HT-29 (cell line): ENCODE measurements around the gene ROCK2. TPM values are rescaled to one million over a fixed set of nuclear protein-coding genes. Genes with fewer than 3 reads are reported as not detected.

Experiments used
- DNase-seq: peaks from one replicate; pipeline ENCODE4 v3.0.0-alpha.2; 2015; ENCODE audit warnings: low spot score
- total RNA-seq: library from RNA; depleted of rRNA; stranded (reverse); fragments of >200 nt; shearing (Covaris generic); gene quantifications from 2 replicates; pipeline ENCODE4 v1.2.3, GENCODE V29; 2014

The ROCK2 gene
- total RNA-seq, 1 experiment from 2014 or later: 39.4 TPM

DNA sequence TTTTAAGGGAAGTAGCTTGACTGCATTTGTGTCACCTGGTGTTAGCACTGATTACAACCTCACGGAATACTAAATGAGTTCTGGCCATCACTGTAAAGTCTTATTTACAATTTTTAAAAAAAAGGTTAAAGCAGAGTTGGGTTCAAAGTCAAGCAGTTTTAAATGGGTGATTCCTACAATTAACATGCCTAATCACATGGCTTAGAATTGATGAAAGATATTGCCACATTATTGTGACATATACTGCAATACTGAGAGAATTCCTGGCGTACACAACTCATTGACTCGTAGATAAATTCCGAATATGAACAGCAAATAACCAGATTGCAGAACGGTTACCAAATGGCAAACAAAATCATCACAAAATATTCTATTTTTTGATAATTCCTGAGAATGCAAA, 34.2 kb downstream of the ROCK2 start:
- no peak for DNase-seq

- DNase-seq: no peak
Measured at GRCh38 chr2:11309706-11310105, 34.7 kb downstream of the ROCK2 start.

DNA sequence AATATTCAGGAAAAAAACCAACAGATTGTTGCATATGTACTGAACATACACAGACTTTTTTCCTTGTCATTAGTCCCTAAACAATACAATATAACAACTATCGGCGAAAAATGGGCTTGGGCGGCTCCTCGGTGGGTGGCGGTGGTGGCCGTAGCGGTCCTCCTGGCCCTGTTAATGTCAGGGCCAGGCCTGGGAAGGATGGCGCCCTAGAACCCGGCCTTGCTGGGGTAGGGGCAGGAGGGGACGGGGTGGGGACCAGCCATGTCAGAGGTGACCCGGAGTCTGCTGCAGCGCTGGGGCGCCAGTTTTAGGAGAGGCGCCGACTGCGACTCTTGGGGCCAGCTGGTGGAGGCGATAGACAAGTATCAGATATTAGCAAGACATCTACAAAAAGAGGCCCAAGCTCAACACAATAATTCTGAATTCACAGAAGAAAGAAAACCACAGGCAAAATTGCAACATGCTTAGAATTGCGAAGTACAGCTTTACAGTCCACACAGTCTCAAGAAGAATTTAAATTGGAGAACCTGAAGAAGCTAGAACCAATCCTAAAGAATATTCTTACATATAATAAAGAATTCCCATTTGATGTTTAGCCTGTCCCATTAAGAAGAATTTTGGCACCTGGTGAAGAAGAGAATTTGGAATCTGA, 36.5 kb downstream of the ROCK2 start:
- no peak for DNase-seq

DNA sequence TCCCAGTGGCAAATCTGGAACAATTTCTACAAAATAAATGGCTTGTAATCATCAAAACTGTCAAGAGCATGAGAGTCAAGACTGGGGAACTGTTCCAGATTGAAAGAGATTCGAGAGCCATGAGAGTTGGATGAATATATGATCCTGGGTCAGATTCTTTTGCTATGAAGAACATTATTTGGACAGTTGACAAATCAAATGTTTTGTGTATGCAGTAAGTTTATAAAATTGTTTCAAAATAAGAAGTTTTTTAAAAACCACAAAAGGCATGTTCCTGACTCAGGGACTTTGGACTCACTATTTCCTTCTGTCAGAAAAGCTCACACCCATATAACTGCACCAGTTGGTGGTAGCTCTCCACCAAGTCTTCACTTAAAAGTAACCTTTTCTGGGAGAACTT, 38.5 kb downstream of the ROCK2 start:
- DNase-seq: no peak

DNA sequence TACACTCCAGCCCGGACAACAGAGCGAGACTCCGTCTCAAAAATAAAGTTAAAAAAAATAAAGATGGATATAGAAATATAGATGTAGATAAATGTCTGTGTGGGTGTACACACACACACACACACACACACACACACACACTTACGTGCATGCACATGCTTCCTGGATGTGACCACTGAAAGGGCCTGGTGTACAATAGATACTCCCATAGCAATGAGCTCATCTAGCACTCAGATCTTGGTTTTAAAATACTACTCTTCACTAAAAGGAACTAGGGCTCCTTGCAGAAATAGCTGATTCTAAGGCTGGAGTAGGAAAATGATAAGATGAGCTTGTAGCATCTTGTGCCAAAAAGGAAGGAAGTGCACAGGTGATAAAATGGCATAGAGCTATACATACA, 39.1 kb downstream of the ROCK2 start:
- no peak for DNase-seq

DNA sequence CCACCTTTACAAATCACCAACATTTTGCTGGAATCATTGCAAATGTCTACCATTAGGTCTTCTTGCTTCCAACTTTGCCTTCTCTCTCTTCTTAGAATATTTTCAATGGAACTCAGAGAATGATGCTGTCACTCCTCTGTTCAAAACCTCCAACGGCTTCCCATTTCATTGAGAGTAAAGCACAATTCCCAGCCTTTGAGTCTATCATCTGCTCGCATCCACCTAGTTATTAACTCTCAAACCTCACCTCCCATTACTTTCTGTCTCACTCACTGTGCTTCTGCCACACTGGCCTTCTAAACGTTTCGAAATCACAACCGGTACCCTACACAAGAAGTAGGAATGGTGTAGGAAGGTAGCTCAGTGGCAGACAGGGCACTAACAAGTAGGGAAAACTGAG, 40.0 kb downstream of the ROCK2 start:
- no peak for DNase-seq

- no peak for DNase-seq
Measured at GRCh38 chr2:11303290-11304013, 41.0 kb downstream of the ROCK2 start.

DNA sequence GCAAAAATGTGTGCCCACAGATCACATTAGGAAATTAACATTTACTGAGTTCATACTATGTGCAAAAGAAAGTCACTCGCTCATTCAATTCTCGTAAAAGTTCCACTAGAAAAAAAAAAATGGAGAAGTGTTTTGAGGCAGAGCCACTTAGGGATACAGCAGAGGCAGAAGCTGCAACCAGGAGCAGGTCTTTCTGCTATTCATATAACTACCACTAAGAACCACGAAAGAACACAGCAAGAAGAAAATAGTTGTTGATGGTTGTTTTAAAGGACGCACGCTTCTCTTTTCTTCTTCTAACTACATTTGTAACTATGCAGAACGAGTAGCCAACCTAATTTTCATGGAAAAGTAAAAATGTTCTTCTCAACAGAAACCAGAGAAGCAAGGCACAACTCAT, 45.0 kb downstream of the ROCK2 start:
- DNase-seq: no peak

- no peak for DNase-seq
Measured at GRCh38 chr2:11298592-11298991, 45.8 kb downstream of the ROCK2 start.

DNA sequence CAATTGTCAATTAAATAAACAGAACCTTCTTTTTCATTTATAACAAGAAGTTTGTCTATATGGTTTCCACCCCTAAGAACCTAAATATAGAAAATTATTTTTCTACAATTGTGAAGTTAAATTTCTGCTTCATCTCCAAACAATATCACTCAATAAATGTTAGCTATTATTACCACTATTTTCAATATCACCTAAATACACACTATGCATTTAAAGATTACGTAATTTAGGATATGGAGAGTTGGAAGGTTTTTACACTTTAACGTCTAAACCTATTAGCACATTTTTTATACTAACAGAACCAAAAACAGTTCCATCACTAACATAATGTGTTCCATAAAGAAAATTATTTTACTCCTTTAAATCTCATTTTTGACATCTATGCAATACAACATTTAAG, 48.0 kb downstream of the ROCK2 start:
- no peak for DNase-seq

DNA sequence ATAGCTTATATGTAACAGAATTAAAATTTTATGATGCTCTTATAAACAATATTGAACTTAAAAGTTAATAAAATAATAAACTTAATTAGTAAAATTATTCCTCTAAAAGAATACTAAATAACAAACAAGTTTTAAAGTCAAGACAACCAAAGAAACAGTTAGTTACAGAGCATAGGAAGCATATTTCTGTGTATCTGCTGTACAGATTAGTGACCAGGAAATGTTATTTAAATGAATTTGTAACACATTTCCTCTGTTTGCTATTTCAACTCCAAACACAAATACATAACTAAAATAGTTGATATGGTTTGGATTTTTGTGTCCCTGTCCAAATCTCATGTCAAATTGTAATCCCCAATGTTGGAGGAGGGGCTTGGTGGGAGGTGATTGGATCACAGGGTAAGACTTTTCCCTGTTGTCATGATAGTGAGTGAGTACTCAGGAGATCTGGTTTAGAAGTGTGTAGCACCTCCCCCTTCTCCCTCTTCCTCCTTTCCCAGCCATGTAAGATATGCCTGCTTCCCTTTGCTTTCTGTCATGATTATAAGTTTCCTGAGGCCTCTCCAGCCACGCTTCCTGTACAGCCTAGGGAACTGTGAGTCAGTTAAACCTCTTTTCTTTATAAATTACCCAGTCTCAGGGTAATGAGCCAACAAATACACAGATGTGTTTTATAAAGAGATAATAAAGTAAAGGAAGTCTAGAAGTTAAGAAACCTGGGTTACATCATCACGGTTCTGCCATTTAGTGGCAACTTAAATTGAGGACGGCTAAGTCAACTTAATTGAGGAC, 51.8 kb downstream of the ROCK2 start:
- no peak for DNase-seq

- DNase-seq: no peak
Measured at GRCh38 chr2:11290713-11291112, 53.7 kb downstream of the ROCK2 start.

- DNase-seq: no peak
Measured at GRCh38 chr2:11290211-11290610, 54.2 kb downstream of the ROCK2 start.

DNA sequence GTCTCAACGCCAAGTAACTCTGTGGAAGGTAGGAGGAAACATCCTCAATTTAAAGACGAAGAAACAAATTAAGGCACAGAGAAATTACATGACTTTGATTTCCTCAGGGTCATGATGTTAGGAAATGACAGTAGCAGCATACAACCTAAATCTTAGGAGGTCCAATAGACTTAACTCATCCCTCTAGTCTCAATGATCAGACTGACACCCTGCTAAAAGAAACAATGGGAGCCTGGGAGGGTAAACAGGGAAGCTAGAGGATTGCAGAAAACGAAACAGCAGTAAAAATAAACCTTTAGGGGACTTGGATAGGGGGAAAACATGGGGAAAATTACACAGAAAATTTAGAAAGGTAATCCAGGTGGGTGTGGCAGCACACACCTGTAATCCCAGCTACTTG, 56.0 kb downstream of the ROCK2 start:
- DNase-seq: no peak

- no peak for DNase-seq
Measured at GRCh38 chr2:11286749-11287148, 57.7 kb downstream of the ROCK2 start.

- DNase-seq: no peak
Measured at GRCh38 chr2:11286323-11286722, 58.1 kb downstream of the ROCK2 start.

GRCh38 chr2:11285499-11285898, 58.9 kb downstream of the ROCK2 start:
- DNase-seq: no peak

DNA sequence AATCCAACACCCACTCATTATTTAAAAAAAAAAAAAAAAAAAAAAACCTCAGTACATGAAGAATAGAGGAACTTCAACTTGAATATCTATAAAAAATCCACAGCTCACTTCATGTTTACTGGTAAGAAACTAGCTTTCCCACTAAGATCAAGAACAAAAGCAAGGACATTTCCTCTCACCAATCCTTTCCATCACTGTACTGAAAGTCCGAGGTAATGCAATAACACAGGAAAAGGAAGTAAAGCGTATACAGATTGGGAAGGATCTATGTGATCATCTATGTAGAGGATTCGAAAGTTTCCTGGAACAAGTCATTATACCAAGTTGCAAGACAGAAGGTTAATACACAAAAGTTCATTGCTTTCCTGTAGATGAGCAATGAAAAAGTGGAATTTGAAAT, 63.2 kb downstream of the ROCK2 start:
- no peak for DNase-seq

DNA sequence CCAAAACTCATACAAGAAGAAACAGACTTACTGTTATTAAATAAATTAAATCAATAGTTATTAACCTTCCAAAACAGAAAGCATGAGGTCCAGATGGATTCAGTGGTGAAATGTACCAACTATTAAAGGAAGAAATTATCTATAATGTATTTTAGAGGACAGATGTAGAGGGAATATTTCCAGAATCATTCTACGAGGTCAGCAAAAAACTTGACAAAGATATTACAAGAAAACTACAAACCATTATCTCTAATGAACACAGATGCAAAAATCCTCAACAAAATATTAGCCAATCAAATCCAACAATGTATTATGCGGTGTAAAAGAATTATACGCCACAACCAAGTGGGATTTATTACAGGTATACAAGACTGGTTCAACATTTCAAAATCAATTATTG, 63.7 kb downstream of the ROCK2 start:
- DNase-seq: no peak

DNA sequence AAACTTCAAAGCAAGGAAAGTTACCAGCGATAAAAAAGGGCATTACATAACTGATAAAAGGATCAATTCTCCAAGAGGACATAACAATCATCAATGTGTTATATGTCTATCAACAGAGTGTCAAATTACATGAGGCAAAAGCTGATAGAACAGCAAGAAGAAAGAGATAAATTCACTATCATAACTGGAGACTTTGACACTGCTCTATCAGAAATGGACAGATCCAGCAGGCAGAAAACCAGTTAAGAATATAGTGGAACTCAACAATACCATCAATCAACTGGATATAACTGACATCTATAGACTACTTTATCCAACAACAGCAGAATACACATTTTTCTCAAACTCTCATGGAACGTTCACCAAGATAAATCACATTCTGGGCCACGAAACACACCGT, 65.0 kb downstream of the ROCK2 start:
- DNase-seq: no peak

GRCh38 chr2:11278219-11278618, 66.2 kb downstream of the ROCK2 start:
- no peak for DNase-seq

- no peak for DNase-seq
Measured at GRCh38 chr2:11275910-11276309, 68.5 kb downstream of the ROCK2 start.

DNA sequence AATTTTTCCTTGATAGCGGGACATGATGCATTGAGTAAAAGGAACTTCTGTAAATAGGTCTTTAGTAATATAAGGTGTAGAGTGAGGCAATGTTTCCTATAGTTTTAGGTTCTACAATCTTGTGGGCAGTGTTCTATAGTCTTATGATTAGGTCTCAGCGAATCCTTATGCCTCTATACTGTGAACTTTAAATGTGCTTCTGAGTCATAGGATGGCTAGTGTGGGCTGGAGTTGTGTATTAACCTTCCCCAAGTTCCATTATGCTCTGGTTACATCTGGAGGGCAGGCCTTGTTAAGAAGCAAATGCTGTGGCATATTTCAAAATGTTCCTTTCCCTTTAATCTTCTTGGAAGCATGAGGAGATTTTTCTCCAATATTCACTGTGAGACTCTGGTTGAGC, 73.5 kb downstream of the ROCK2 start:
- no peak for DNase-seq
